Keratinocyte (primary cell): Measurements from ENCODE around the gene MVP. TPM values are rescaled to one million over a fixed set of nuclear protein-coding genes. Genes with fewer than 3 reads are reported as not detected.

Source experiments
- DNase-seq: peaks from one replicate; pipeline ENCODE4 v3.0.0-alpha.2; 2011; ENCODE audit warnings: low read depth, missing footprints, low spot score
- FAIRE-seq: peaks from 2 replicates; lab custom pipeline; 2011; peaks lifted over from hg19 to GRCh38; lab: Jason Lieb, UNC
- H2AFZ ChIP-seq: 2 replicates; pipeline ENCODE4 v1.6.0; 2012; ENCODE audit warnings: low read length, control low read depth, inconsistent platforms; ENCODE audit not compliant: control insufficient read depth
- H3K27ac ChIP-seq: 2 replicates; pipeline ENCODE4 v1.5.1; 2011; ENCODE audit warnings: low read length; ENCODE audit not compliant: control insufficient read depth, insufficient read depth
- H3K27me3 ChIP-seq: 3 replicates; pipeline ENCODE4 v1.6.0; 2011; ENCODE audit warnings: low read length; ENCODE audit not compliant: control insufficient read depth, insufficient read depth; ENCODE audit errors: extremely low read depth
- H3K36me3 ChIP-seq, 2 experiments: 2 replicates in 1 of 2; 3 replicates in 1 of 2; pipeline ENCODE4 v1.5.1; 2011; ENCODE audit warnings: low read length in 2 of 2, mild to moderate bottlenecking in 1 of 2; ENCODE audit not compliant: control insufficient read depth in 2 of 2, insufficient read depth in 2 of 2; ENCODE audit errors: extremely low read depth in 1 of 2
- H3K4me1 ChIP-seq: 3 replicates; pipeline ENCODE4 v1.5.1; 2011; ENCODE audit warnings: low read length; ENCODE audit not compliant: control insufficient read depth, insufficient read depth; ENCODE audit errors: extremely low read depth
- H3K4me2 ChIP-seq: 3 replicates; pipeline ENCODE4 v1.6.0; 2011; ENCODE audit warnings: low read depth, low read length; ENCODE audit not compliant: control insufficient read depth, insufficient read depth; ENCODE audit errors: extremely low read depth
- H3K4me3 ChIP-seq, 3 experiments: fragments of 200-600 bp in 1 of 3; sonication (generic) in 1 of 3; 2 replicates in 2 of 3; 3 replicates in 1 of 3; pipeline ENCODE4 v1.5.1; 2011 to 2016; ENCODE audit warnings: low read length in 3 of 3, mild to moderate bottlenecking in 3 of 3, control low read depth in 2 of 3, inconsistent platforms in 1 of 3, low read depth in 1 of 3, mixed read lengths in 1 of 3, mixed run types in 1 of 3, moderate library complexity in 1 of 3; ENCODE audit not compliant: control insufficient read depth in 2 of 3, insufficient read depth in 2 of 3; ENCODE audit errors: extremely low read depth in 1 of 3
- H3K79me2 ChIP-seq: 2 replicates; pipeline ENCODE4 v1.6.0; 2012; ENCODE audit warnings: low read length; ENCODE audit not compliant: control insufficient read depth, insufficient read depth
- H3K9ac ChIP-seq: 3 replicates; pipeline ENCODE4 v1.6.0; 2011; ENCODE audit warnings: low read length; ENCODE audit not compliant: control insufficient read depth, insufficient read depth; ENCODE audit errors: extremely low read depth
- H3K9me1 ChIP-seq: 3 replicates; pipeline ENCODE4 v1.6.0; 2011; ENCODE audit warnings: low read length; ENCODE audit not compliant: control insufficient read depth, insufficient read depth; ENCODE audit errors: extremely low read depth
- H3K9me3 ChIP-seq: 2 replicates; pipeline ENCODE4 v1.5.1; 2012; ENCODE audit warnings: low read depth, low read length; ENCODE audit not compliant: control insufficient read depth
- H4K20me1 ChIP-seq: 3 replicates; pipeline ENCODE4 v1.6.0; 2011; ENCODE audit warnings: low read length; ENCODE audit not compliant: control insufficient read depth, insufficient read depth; ENCODE audit errors: extremely low read depth
- EZH2 ChIP-seq: IDR thresholded peaks from one replicate; pipeline ENCODE4 v1.6.1; 2012; ENCODE audit warnings: inconsistent platforms, mild to moderate bottlenecking, low read length, moderate library complexity
- dilution Hi-C: fragments of 300-500 bp; cut with MboI; formaldehyde crosslinking; loops from one replicate; pipeline ENCODE4 v1.7.0; 2020; ENCODE audit warnings: low sequenced_read_pairs; ENCODE audit not compliant: extremely low pct_ligation_motif_present
- polyA plus RNA-seq, 5 experiments: library from polyadenylated mRNA; depleted of rRNA in 3 of 5; stranded (reverse) in 3 of 5; stranded (forward) in 1 of 5; unstranded in 1 of 5; fragments of >200 nt; gene quantifications; 1 replicate in 1 of 5; 2 replicates in 3 of 5; 3 replicates in 1 of 5; pipeline versions ENCODE4 v1.2.1 to v1.2.3, GENCODE V29; 2011 to 2012; ENCODE audit warnings: missing spikeins in 2 of 5, low read depth in 1 of 5, low replicate concordance in 1 of 5
- TF ChIP-seq, protein P1 (sequence below), 3 experiments: IDR thresholded peaks in 1 of 3; conservative IDR thresholded peaks in 1 of 3; optimal IDR thresholded peaks in 1 of 3; 2 replicates in 2 of 3; 3 replicates in 1 of 3; pipeline versions ENCODE3 to v1.5.1; 2011; ENCODE audit warnings: low read length in 3 of 3, mild to moderate bottlenecking in 3 of 3, moderate library complexity in 2 of 3, control low read depth in 1 of 3, inconsistent platforms in 1 of 3; ENCODE audit not compliant: insufficient read depth in 2 of 3; ENCODE audit errors: extremely low read depth in 1 of 3

Gene MVP
- polyA plus RNA-seq, 1 donor (not counting 4 experiments of a cell fraction or from before 2014, with no cell fraction given): 148 TPM

DNA sequence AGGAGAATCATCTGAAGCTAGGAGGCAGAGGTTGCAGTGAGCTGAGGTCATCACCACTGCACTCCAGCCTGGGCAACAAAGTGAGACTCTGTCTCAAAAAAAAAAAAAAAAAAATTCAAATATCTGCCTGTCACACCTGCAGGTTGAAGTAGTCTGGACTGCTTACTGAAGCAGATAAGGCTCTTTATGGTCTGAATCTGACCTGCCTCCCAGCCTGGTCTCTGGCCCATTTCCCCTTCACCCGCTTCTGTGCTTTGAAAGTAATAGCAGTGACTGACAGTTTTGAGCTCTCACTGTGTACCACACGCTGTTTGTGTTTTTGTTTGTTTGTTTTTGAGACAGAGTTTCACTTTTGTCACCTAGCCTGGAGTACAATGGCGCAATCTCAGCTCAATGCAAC is 73.3 kb downstream of the MVP start:
- no peak for FAIRE-seq
- Histone ChIP-seq H3K4me3 (no peak overlapping the region), H3K79me2 (no peaks in the 10 kb centered on the region), H3K4me1 (peaks cover 2% of the 10 kb centered on the region), H3K9me3 (no peaks in the 10 kb centered on the region), H3K36me3 (no peaks in the 10 kb centered on the region), H4K20me1 (no peaks in the 10 kb centered on the region), H3K4me2 (no peak overlapping the region), H3K27me3 (peaks cover 14% of the 10 kb centered on the region), H3K9me1 (no peaks in the 10 kb centered on the region), H2AFZ (no peak overlapping the region), H3K9ac (no peak overlapping the region), H3K27ac (no peak overlapping the region)
- dilution Hi-C loops: no loop called here
- no peak for DNase-seq
- TF ChIP-seq, protein P1, sequence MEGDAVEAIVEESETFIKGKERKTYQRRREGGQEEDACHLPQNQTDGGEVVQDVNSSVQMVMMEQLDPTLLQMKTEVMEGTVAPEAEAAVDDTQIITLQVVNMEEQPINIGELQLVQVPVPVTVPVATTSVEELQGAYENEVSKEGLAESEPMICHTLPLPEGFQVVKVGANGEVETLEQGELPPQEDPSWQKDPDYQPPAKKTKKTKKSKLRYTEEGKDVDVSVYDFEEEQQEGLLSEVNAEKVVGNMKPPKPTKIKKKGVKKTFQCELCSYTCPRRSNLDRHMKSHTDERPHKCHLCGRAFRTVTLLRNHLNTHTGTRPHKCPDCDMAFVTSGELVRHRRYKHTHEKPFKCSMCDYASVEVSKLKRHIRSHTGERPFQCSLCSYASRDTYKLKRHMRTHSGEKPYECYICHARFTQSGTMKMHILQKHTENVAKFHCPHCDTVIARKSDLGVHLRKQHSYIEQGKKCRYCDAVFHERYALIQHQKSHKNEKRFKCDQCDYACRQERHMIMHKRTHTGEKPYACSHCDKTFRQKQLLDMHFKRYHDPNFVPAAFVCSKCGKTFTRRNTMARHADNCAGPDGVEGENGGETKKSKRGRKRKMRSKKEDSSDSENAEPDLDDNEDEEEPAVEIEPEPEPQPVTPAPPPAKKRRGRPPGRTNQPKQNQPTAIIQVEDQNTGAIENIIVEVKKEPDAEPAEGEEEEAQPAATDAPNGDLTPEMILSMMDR (optimal IDR thresholded peaks at IDR 0.05 in 1 of 3, IDR thresholded peaks at IDR 0.05 in 1 of 3, conservative IDR thresholded peaks at IDR 0.05 in 1 of 3; ENCODE audit: extremely low read depth in 1 of 3, insufficient read depth in 2 of 3, low read length in 3 of 3): no peak
- no peak for TF ChIP-seq EZH2

DNA sequence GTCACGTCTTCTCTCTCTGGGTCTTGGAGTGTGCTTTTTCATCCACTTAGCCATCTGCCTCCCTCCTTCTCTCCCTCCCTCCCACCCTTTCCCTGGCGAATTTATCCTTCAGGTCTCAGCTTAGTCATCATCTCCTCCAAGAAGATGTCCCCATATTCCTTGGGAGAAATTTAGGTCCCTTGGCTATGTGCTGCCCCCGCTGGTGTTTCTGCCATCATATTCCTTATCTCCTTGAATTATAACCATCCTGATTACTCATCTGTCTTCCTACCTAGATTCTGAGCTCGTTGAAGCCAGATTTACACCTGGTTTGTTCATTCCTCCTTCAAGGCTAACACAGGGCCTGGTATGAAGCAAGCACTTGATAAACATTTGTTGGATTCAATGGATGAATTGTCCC is 74.1 kb downstream of the MVP start:
- H3K4me1 ChIP-seq: peaks cover 4% of the 10 kb centered on the region
- no peak overlapping the region for H3K27ac ChIP-seq
- dilution Hi-C loops: no loop called here
- H4K20me1 ChIP-seq: no peaks in the 10 kb centered on the region
- DNase-seq (no peak), FAIRE-seq (no peak)
- H3K4me2 ChIP-seq: no peak overlapping the region
- no peak overlapping the region for H2AFZ ChIP-seq
- H3K27me3 ChIP-seq: peaks cover 18% of the 10 kb centered on the region
- no peaks in the 10 kb centered on the region for H3K9me3 ChIP-seq
- H3K79me2 ChIP-seq: no peaks in the 10 kb centered on the region
- no peak for TF ChIP-seq EZH2
- TF ChIP-seq, protein P1 (optimal IDR thresholded peaks at IDR 0.05 in 1 of 3, IDR thresholded peaks at IDR 0.05 in 1 of 3, conservative IDR thresholded peaks at IDR 0.05 in 1 of 3; ENCODE audit: extremely low read depth in 1 of 3, insufficient read depth in 2 of 3, low read length in 3 of 3): no peak
- H3K9ac ChIP-seq: no peak overlapping the region
- H3K36me3 ChIP-seq: no peaks in the 10 kb centered on the region
- no peak overlapping the region for H3K4me3 ChIP-seq
- H3K9me1 ChIP-seq: no peaks in the 10 kb centered on the region
